ENCODE results near the gene RB1. TPM values are rescaled to one million over a fixed set of nuclear protein-coding genes. Genes with fewer than 3 reads are reported as not detected.
A peak's percentile ranks its signal among the peaks of the same experiment; 100 is the strongest.

RB1 gene
- total RNA-seq, 1 experiment from 2014 or later: 43.4 TPM

- intact Hi-C loops (cut with micrococcal nuclease): no loop called here
- Mint-ChIP-seq H3K4me3 (ENCODE audit: unreplicated experiment) (no peak overlapping the region), H3K36me3 (ENCODE audit: insufficient read depth, unreplicated experiment) (peaks cover 50% of the 10 kb centered on the region), H3K27ac (ENCODE audit: low read depth, unreplicated experiment) (no peak overlapping the region), H3K9me3 (ENCODE audit: unreplicated experiment) (peaks cover 10% of the 10 kb centered on the region), H3K27me3 (ENCODE audit: insufficient read depth, unreplicated experiment) (no peaks in the 10 kb centered on the region), H3K4me1 (ENCODE audit: insufficient read depth, unreplicated experiment) (no peaks in the 10 kb centered on the region)
- ChIA-PET CTCF (interaction anchor here (0.5 to 0.9 kb wide), 2 partner anchors 223 to 359 kb away, joined by 3 read pairs; no protein-coding TSS in a partner anchor), POLR2A (interaction anchor here (0.6 to 1.7 kb wide), 5 partner anchors 23 to 471 kb away, joined by 3 to 4 read pairs (median 3); no protein-coding TSS in a partner anchor)
- TF ChIP-seq, protein P1, sequence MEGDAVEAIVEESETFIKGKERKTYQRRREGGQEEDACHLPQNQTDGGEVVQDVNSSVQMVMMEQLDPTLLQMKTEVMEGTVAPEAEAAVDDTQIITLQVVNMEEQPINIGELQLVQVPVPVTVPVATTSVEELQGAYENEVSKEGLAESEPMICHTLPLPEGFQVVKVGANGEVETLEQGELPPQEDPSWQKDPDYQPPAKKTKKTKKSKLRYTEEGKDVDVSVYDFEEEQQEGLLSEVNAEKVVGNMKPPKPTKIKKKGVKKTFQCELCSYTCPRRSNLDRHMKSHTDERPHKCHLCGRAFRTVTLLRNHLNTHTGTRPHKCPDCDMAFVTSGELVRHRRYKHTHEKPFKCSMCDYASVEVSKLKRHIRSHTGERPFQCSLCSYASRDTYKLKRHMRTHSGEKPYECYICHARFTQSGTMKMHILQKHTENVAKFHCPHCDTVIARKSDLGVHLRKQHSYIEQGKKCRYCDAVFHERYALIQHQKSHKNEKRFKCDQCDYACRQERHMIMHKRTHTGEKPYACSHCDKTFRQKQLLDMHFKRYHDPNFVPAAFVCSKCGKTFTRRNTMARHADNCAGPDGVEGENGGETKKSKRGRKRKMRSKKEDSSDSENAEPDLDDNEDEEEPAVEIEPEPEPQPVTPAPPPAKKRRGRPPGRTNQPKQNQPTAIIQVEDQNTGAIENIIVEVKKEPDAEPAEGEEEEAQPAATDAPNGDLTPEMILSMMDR (IDR thresholded peaks at IDR 0.05; ENCODE audit: unreplicated experiment): no peak
- DNase-seq (ENCODE audit: unreplicated experiment): peak; percentile 52
- BruUV-seq (replicated peaks): no TSS peak
Measured at GRCh38 chr13:48356750-48357149, 53.2 kb downstream of the RB1 start.

DNA sequence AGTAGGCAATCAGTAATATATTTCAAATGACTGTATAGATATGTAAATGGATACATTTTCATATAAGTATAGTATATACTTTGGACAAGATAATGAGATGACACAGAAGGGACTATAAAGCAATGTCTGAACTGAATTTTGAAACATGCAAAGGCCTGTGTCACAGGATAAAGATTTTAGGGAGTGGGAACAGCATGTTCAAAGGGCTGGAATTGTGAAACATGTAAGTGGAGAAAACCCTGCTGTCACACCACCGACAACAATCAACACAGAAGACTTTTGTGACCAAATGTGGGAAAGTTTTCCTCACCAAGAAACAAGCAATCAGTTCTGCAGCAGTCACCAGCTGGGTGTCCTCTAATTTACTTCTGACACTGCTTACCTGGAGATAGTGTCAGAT lies 66.4 kb downstream of the RB1 start:
- intact Hi-C loops (cut with micrococcal nuclease): no loop called here
- TF ChIP-seq, protein P1 (IDR thresholded peaks at IDR 0.05; ENCODE audit: unreplicated experiment): no peak
- DNase-seq (ENCODE audit: unreplicated experiment): no peak
- peak overlapping the region; percentile 37 for H3K27ac Mint-ChIP-seq (ENCODE audit: low read depth, unreplicated experiment)
- ChIA-PET POLR2A (interaction anchor here (0.6 kb wide), 1 partner anchor 10 kb away, joined by 3 read pairs; no protein-coding TSS in a partner anchor), CTCF (no interaction called here)
- no peak overlapping the region for H3K4me3 Mint-ChIP-seq (ENCODE audit: unreplicated experiment)
- H3K4me1 Mint-ChIP-seq (ENCODE audit: insufficient read depth, unreplicated experiment): peaks cover 10% of the 10 kb centered on the region
- no peaks in the 10 kb centered on the region for H3K27me3 Mint-ChIP-seq (ENCODE audit: insufficient read depth, unreplicated experiment)
- no TSS peak for BruUV-seq (replicated peaks)
- peaks cover 38% of the 10 kb centered on the region for H3K36me3 Mint-ChIP-seq (ENCODE audit: insufficient read depth, unreplicated experiment)
- peaks cover 6% of the 10 kb centered on the region for H3K9me3 Mint-ChIP-seq (ENCODE audit: unreplicated experiment)

DNA sequence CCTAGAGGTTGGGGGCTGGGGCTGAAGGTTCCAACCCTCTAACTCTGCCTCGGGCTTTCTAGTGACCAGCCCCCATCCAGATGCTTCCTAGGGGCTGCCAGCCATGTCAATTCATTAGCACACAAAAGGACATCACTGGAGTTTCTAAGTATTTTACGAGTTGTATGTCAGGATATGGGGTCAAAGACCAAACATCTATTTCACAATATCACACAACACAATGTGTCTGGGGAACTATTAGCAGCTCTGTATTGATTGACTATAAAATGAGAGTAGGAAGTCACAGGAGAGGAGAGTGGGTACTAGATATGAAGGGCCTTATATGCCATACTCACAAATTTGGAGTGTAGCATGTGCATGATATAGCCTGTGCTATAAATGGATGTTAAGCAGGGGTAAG lies 67.3 kb downstream of the RB1 start:
- TF ChIP-seq, protein P1 (IDR thresholded peaks at IDR 0.05; ENCODE audit: unreplicated experiment): no peak
- Mint-ChIP-seq H3K27ac (ENCODE audit: low read depth, unreplicated experiment) (no peak overlapping the region), H3K4me3 (ENCODE audit: unreplicated experiment) (no peak overlapping the region), H3K4me1 (ENCODE audit: insufficient read depth, unreplicated experiment) (peaks cover 10% of the 10 kb centered on the region), H3K9me3 (ENCODE audit: unreplicated experiment) (peaks cover 7% of the 10 kb centered on the region), H3K27me3 (ENCODE audit: insufficient read depth, unreplicated experiment) (no peaks in the 10 kb centered on the region), H3K36me3 (ENCODE audit: insufficient read depth, unreplicated experiment) (peaks cover 44% of the 10 kb centered on the region)
- no peak for DNase-seq (ENCODE audit: unreplicated experiment)
- intact Hi-C loops (cut with micrococcal nuclease): no loop called here
- ChIA-PET CTCF (no interaction called here), POLR2A (no interaction called here)
- BruUV-seq (replicated peaks): no TSS peak

DNA sequence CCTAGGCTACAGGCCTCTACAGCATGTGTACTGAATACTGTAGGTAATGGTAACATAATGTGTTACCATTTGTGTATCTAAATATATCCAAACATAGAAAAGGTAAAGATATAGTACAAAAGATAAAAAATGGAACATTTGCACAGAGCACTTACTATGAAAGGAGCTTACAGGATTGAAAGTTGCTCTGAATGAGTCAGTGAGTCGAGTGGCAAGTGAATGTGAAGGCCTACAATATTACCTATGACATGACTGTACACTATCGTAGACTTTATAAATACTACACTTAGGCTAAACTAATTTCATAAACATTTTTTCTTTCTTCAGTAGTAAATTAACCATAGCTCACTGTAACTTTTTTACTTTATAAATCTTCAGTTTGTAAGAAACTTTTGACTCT lies 74.3 kb downstream of the RB1 start:
- ChIA-PET CTCF (interaction anchor here (1.5 kb wide), 1 partner anchor 203 kb away, joined by 3 read pairs; no protein-coding TSS in a partner anchor), POLR2A (interaction anchor here (0.6 to 1.5 kb wide), 4 partner anchors 12 to 59 kb away, joined by 3 to 5 read pairs (median 5); no protein-coding TSS in a partner anchor)
- H3K27me3 Mint-ChIP-seq (ENCODE audit: insufficient read depth, unreplicated experiment): no peaks in the 10 kb centered on the region
- H3K9me3 Mint-ChIP-seq (ENCODE audit: unreplicated experiment): peaks cover 7% of the 10 kb centered on the region
- H3K27ac Mint-ChIP-seq (ENCODE audit: low read depth, unreplicated experiment): no peak overlapping the region
- TF ChIP-seq, protein P1 (IDR thresholded peaks at IDR 0.05; ENCODE audit: unreplicated experiment): no peak
- H3K4me1 Mint-ChIP-seq (ENCODE audit: insufficient read depth, unreplicated experiment): no peaks in the 10 kb centered on the region
- H3K36me3 Mint-ChIP-seq (ENCODE audit: insufficient read depth, unreplicated experiment): peaks cover 62% of the 10 kb centered on the region
- BruUV-seq (replicated peaks): no TSS peak
- DNase-seq (ENCODE audit: unreplicated experiment): no peak
- intact Hi-C loops (cut with micrococcal nuclease): no loop called here
- H3K4me3 Mint-ChIP-seq (ENCODE audit: unreplicated experiment): no peak overlapping the region

Data from MCF 10A (cell line).